Measurements from ENCODE around the gene GLP2R. TPM values are rescaled to one million over a fixed set of nuclear protein-coding genes. Genes with fewer than 3 reads are reported as not detected.

Gene GLP2R
- total RNA-seq, 1 donor from 2014 or later: 0.11 TPM

GRCh38 chr17:9842057-9842758, 16.5 kb downstream of the GLP2R start:
- DNase-seq (peak; percentile 64), ATAC-seq (ENCODE audit: poor library complexity) (peak; percentile 86)
- intact Hi-C loops (cut with DNase I): no loop called here

GRCh38 chr17:9843152-9844010, 17.7 kb downstream of the GLP2R start:
- intact Hi-C loops (cut with DNase I): no loop called here
- ATAC-seq (ENCODE audit: poor library complexity) (peak; percentile 18), DNase-seq (no peak)

- DNase-seq: no peak
- intact Hi-C loops (cut with DNase I): no loop called here
- ATAC-seq (ENCODE audit: poor library complexity): peak; percentile 71
Measured at GRCh38 chr17:9844153-9844552, 18.4 kb downstream of the GLP2R start.

GRCh38 chr17:9845306-9845705, 19.6 kb downstream of the GLP2R start:
- no peak for DNase-seq
- ATAC-seq (ENCODE audit: poor library complexity): no peak
- intact Hi-C loops (cut with DNase I): no loop called here

- ATAC-seq (ENCODE audit: poor library complexity): no peak
- intact Hi-C loops (cut with DNase I): no loop called here
- DNase-seq: no peak
Measured at GRCh38 chr17:9850151-9850550, 24.4 kb downstream of the GLP2R start.

- DNase-seq (no peak), ATAC-seq (ENCODE audit: poor library complexity) (no peak)
- intact Hi-C loops (cut with DNase I): no loop called here
Measured at GRCh38 chr17:9854255-9854654, 28.5 kb downstream of the GLP2R start.

GRCh38 chr17:9855036-9855435, 29.3 kb downstream of the GLP2R start:
- intact Hi-C loops (cut with DNase I): no loop called here
- no peak for ATAC-seq (ENCODE audit: poor library complexity)

GRCh38 chr17:9859781-9860180, 34.1 kb downstream of the GLP2R start:
- no peak for DNase-seq

More at GRCh38 chr17:9855036-9855435, 29.3 kb downstream of the GLP2R start:
- DNase-seq: no peak

GRCh38 chr17:9860851-9861250, 35.1 kb downstream of the GLP2R start:
- DNase-seq (no peak), ATAC-seq (ENCODE audit: poor library complexity) (no peak)
- intact Hi-C loops (cut with DNase I): no loop called here

More at GRCh38 chr17:9859781-9860180, 34.1 kb downstream of the GLP2R start:
- no peak for ATAC-seq (ENCODE audit: poor library complexity)
- intact Hi-C loops (cut with DNase I): no loop called here

- DNase-seq: no peak
- ATAC-seq (ENCODE audit: poor library complexity): no peak
- intact Hi-C loops (cut with DNase I): no loop called here
Measured at GRCh38 chr17:9862220-9862619, 36.5 kb downstream of the GLP2R start.

- intact Hi-C loops (cut with DNase I): no loop called here
- DNase-seq (no peak), ATAC-seq (ENCODE audit: poor library complexity) (no peak)
Measured at GRCh38 chr17:9862949-9863348, 37.2 kb downstream of the GLP2R start.

- intact Hi-C loops (cut with DNase I): no loop called here
- no peak for ATAC-seq (ENCODE audit: poor library complexity)
- DNase-seq: no peak
Measured at GRCh38 chr17:9865586-9865985, 39.9 kb downstream of the GLP2R start.

GRCh38 chr17:9868552-9868951, 42.8 kb downstream of the GLP2R start:
- DNase-seq (no peak), ATAC-seq (ENCODE audit: poor library complexity) (no peak)
- intact Hi-C loops (cut with DNase I): no loop called here

- intact Hi-C loops (cut with DNase I): no loop called here
- DNase-seq: no peak
- no peak for ATAC-seq (ENCODE audit: poor library complexity)
Measured at GRCh38 chr17:9872852-9873251, 47.1 kb downstream of the GLP2R start.

- DNase-seq (no peak), ATAC-seq (ENCODE audit: poor library complexity) (no peak)
- intact Hi-C loops (cut with DNase I): no loop called here
Measured at GRCh38 chr17:9874722-9875121, 49.0 kb downstream of the GLP2R start.

GRCh38 chr17:9875441-9875840, 49.7 kb downstream of the GLP2R start:
- intact Hi-C loops (cut with DNase I): no loop called here
- ATAC-seq (ENCODE audit: poor library complexity): peak; percentile 46
- no peak for DNase-seq

GRCh38 chr17:9878356-9878755, 52.6 kb downstream of the GLP2R start:
- DNase-seq (no peak), ATAC-seq (ENCODE audit: poor library complexity) (no peak)
- intact Hi-C loops (cut with DNase I): no loop called here

GRCh38 chr17:9878786-9879525, 53.2 kb downstream of the GLP2R start:
- DNase-seq (no peak), ATAC-seq (ENCODE audit: poor library complexity) (no peak)
- intact Hi-C loops (cut with DNase I): no loop called here

- intact Hi-C loops (cut with DNase I): loop anchor here (10.0 kb wide), 1 partner anchor 86 kb away; the partner anchor contains the start of gene DHRS7C
- ATAC-seq (ENCODE audit: poor library complexity) (peak; percentile 34), DNase-seq (no peak)
Measured at GRCh38 chr17:9880582-9880999, 54.9 kb downstream of the GLP2R start.
